Amygdala (tissue), 56 donors: Measurements from ENCODE around the gene C12orf57.

ENCODE experiments used
- DNase-seq, 56 donors: peaks; one replicate each; lab custom pipeline; 2025; lab: John Stamatoyannopoulos, UW

C12orf57 gene

GRCh38 chr12:6961278-6961694 lies 17.5 kb downstream of the C12orf57 start:
- no peak for DNase-seq

- DNase-seq, result peak in 6 of 56 donors; percentile 25 to 39 (median 30)
These were observed 18.0 kb downstream of the C12orf57 start for GRCh38 chr12:6961695-6962284.

GRCh38 chr12:6962285-6963015 lies 18.6 kb downstream of the C12orf57 start:
- DNase-seq, result no peak

GRCh38 chr12:6963016-6963731 lies 19.4 kb downstream of the C12orf57 start:
- no peak for DNase-seq

GRCh38 chr12:6963791-6964413 lies 20.1 kb downstream of the C12orf57 start:
- no peak for DNase-seq

- DNase-seq, result no peak
These were observed 20.8 kb downstream of the C12orf57 start for GRCh38 chr12:6964605-6965025.

- peak in 52 of 56 donors; percentile 21 to 85 (median 61) for DNase-seq
These were observed 21.3 kb downstream of the C12orf57 start for GRCh38 chr12:6965026-6965661.

GRCh38 chr12:6965714-6966113 lies 21.9 kb downstream of the C12orf57 start:
- DNase-seq, result no peak

GRCh38 chr12:6966351-6966750 lies 22.5 kb downstream of the C12orf57 start:
- DNase-seq, result no peak

GRCh38 chr12:6967651-6968100 lies 23.9 kb downstream of the C12orf57 start:
- DNase-seq, result no peak

GRCh38 chr12:6968426-6968825 lies 24.6 kb downstream of the C12orf57 start:
- no peak for DNase-seq

- DNase-seq, result peak in 1 of 56 donors; percentile 39
These were observed 26.3 kb downstream of the C12orf57 start for GRCh38 chr12:6970096-6970527.

GRCh38 chr12:6974180-6974579 lies 30.4 kb downstream of the C12orf57 start:
- DNase-seq, result no peak

GRCh38 chr12:6975297-6976032 lies 31.6 kb downstream of the C12orf57 start:
- DNase-seq, result no peak

GRCh38 chr12:6977653-6978052 lies 33.8 kb downstream of the C12orf57 start:
- DNase-seq, result no peak

- no peak for DNase-seq
These were observed 34.4 kb downstream of the C12orf57 start for GRCh38 chr12:6978188-6978587.

GRCh38 chr12:6978611-6979011 lies 34.8 kb downstream of the C12orf57 start:
- no peak for DNase-seq

GRCh38 chr12:6979021-6979420 lies 35.2 kb downstream of the C12orf57 start:
- DNase-seq, result no peak

- DNase-seq, result no peak
These were observed 35.6 kb downstream of the C12orf57 start for GRCh38 chr12:6979453-6979852.

GRCh38 chr12:6980075-6980474 lies 36.3 kb downstream of the C12orf57 start:
- DNase-seq, result no peak
